HL-60/S4 treated with phorbol 12-myristate 13-acetate at 8.2 ng/mL for 4 days and 3 days (cell line): Measurements from ENCODE around the gene SMCO2.

ENCODE experiments used
- in situ Hi-C: fragments of 300-500 bp; cut with MboI; formaldehyde crosslinking; loops from 2 replicates; pipeline ENCODE4 v1.15.0; 2022; ENCODE audit warnings: low sequenced_read_pairs

SMCO2 gene

DNA sequence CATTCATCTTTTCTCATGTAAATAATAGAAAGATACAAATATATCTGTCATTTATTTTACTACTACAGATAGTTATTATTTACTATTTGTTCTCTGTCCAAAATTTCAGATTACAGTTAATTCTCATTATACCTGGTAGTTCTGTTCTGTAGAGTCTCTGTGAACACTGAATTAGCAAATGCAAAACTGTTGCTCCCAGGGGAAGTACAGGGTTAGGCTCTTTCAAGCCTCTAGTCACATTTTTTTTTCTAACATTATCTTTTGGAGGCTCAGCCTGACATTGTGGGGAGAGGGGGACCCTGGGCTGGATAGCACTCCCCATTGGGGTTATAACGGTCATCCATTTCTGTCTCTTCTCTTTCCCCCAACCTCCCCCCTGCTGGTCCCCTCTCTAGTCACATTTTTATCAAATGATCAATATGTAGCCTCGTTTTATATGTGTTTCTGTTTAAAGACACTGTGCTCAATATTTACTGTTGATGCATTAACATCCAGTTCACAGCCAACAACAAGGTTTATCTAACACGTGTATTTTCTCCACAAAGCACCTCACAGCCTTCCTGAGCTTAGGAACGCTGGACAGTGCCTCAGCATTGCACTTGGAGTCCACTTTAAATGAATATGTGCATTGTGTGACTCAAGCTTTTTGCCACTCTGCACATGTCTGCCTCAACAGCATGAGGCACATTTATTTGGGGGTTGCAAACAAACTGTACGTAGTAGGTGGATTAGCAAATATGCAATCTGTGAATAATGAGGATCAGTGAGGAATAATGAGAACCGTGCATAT lies 4.7 kb downstream of the SMCO2 start:
- in situ Hi-C loops, result no loop called here

DNA sequence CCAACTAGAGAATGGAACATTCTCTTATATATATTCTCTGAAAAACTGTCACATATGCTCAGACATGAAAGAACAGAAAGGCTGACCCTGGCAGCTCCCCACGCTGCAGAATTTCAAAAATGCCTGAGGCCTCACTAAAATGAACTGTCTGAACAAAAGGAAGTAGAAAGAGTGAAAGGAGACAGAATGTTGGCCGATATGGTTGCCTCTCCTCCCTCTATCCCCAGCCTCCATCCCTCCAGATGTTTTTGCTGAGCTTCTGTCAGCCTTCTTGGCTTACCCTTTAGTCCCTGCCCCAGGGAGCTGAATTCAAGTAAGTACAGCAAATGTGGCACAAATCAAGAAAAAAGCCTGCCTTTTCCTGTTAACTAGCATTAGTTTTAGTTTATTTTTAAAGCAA lies 6.9 kb downstream of the SMCO2 start:
- in situ Hi-C loops, result no loop called here

DNA sequence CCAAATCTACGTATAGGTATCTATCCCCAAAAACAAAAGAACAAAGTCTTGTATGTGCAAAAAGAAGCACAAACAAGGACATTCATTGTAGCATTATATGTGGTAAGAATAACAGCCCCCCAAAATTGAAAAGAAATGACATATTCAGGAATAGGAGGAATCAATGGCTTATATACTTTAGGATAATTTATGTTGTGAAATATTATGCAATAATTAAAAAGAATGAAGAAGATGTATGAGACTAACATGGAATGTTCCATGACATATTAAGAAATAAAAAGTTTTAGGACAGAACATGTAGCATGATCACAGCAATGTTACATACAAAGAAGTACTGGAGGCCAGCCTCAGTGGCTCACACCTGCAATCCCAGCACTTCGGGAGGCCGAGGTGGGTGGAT lies 9.1 kb downstream of the SMCO2 start:
- in situ Hi-C loops, result no loop called here

DNA sequence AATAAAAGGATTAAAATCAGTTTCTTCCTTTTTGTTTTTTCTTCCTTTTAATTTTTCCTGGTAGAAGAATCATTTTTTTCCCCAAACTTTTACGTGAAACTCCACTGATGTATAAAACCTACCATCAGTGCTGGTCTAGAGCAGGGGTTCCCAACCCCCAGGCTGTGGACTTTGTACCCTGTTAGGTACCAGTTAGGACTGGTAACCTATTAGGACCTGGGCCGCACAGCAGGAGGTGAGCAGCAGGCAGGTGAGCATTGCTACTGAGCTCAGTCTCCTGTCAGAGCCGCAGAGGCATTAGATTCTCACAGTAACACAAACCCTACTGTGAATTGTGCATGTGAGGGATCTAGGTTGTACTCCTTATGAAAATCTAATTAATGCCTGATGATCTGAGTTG lies 10.1 kb downstream of the SMCO2 start:
- in situ Hi-C loops, result no loop called here

GRCh38 chr12:27460471-27460978 lies 14.0 kb downstream of the SMCO2 start:
- in situ Hi-C loops, result no loop called here

- in situ Hi-C loops, result no loop called here
Observed at GRCh38 chr12:27462151-27462694, 15.7 kb downstream of the SMCO2 start.

DNA sequence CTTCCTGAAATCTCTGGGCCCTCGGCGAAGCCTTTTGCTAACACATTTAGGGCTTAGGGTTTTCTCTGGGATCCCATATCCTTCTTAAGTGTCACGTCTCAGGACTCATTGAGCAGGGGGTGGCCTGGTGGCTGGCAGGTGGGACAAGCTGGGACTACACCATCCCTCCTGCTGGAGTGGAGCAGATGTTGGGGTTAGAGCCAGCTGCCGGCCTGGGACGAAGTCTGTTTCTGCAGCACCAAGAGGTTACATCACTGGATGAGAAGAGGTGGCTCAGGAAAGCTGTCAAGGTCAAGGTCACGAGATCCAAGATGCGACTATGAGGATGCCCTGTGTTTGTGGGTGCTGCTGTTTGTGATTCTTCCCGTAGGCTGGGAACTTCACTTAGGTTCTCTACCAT lies 16.3 kb downstream of the SMCO2 start:
- in situ Hi-C loops, result no loop called here

GRCh38 chr12:27463511-27464219 lies 17.1 kb downstream of the SMCO2 start:
- in situ Hi-C loops, result no loop called here

- in situ Hi-C loops, result no loop called here
Observed at GRCh38 chr12:27464220-27464554, 17.7 kb downstream of the SMCO2 start.

- in situ Hi-C loops, result no loop called here
Observed at GRCh38 chr12:27467641-27468040, 21.1 kb downstream of the SMCO2 start.

- in situ Hi-C loops, result no loop called here
Observed at GRCh38 chr12:27468241-27468640, 21.7 kb downstream of the SMCO2 start.

DNA sequence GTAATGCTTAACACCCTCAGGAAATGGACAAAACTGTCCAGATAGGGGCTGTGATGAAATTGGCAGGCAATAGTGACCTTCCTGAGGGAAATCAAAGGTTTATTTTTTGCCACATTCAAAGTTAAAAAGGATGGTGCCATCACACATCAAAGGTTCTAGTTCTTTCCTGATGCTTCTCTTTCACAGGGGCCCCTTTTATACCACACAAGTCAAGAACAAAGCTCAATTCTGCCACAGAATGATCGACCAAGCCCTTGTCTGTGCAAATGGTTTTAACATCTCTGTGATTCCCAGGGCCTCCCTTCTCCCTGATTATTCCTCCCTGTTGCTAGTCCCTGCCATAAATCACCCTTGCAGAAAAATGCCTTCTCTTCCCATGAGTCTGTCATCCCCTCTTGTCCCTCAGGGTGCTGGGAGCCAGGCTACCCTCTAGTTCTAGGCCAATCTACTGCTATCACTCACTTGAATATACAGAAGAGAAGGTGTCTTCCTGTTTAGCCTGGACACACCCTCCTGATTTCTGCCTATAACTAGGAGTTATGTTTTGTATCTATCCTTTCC lies 22.7 kb downstream of the SMCO2 start:
- in situ Hi-C loops, result no loop called here

DNA sequence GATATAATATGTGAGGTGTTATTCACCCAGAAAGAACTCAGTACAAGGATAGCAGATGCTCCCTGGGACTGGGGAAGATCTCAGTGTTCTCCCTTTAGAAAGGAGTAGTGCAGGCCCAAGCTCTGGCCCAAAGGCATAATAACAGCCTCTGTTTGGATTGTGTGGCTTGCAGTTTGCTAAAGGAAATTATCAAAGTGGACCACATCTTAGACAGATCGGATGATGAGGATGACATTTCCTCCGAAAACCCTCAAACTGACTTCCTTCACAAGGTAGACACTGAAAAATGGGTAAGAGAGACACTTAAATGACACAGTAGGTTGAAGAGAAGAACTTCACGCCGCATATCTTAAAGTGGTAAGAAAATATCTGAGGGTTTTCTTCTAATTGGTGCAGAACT lies 26.1 kb downstream of the SMCO2 start:
- in situ Hi-C loops, result no loop called here

DNA sequence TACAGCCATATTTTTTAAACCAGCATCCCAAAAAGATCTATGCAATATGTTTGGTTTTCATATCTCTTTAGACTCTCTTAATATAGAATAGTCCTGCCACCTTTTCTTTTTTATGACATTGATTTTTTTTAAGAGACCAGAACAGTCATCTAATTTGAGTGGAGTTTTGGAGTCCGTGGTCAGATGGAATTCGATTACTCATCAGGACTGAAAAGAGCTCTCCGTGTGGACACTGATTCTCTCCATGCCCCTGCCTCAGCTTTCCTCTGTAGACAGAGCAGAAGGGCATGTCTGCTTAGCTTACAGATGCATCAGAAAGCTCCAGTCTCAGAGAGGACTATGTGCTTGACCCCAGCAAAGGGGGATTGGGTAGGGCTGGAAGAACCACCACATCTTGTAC lies 27.8 kb downstream of the SMCO2 start:
- in situ Hi-C loops, result no loop called here

GRCh38 chr12:27477049-27477448 lies 30.5 kb downstream of the SMCO2 start:
- in situ Hi-C loops, result no loop called here

GRCh38 chr12:27478949-27479348 lies 32.4 kb downstream of the SMCO2 start:
- in situ Hi-C loops, result no loop called here

DNA sequence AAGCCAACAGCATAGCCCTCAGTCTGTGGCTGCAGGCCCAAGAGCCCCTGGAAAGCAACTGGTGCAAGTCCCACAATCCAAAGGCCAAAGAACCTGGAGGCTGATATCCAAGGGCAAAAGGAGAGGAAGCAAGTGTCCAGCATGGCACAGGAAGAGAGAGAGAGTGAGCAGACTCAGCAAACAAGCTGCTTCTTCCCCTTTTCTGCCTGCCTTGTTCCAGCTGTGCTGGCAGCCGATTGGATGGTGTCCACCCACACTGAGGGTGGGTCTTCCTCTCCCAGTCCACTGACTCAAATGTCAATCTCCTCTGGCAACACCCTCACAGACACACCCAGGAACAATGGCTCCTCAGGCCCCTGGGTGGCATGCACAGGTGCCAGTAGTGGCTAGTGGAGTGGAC lies 33.5 kb downstream of the SMCO2 start:
- in situ Hi-C loops, result no loop called here

GRCh38 chr12:27486961-27487360 lies 40.4 kb downstream of the SMCO2 start:
- in situ Hi-C loops, result no loop called here

GRCh38 chr12:27488479-27488878 lies 41.9 kb downstream of the SMCO2 start:
- in situ Hi-C loops, result no loop called here

DNA sequence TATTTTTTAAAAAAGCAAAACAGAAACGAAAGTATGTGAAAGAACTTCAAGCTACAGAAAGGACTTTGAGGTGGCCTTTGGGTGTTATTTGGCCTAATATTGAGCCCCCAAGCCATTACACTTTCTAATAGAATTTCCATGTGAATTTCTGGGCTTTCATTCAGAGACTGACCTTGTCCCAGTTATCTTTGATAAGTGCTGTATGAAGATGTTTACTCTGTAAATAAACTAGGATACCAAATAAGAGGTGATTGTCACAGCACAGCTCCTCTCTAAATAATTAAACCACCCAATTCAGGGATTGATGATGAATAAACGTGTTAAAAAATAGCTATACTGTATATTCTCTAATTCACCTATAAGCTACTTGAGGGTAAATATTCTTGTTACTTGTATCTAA lies 44.7 kb downstream of the SMCO2 start:
- in situ Hi-C loops, result no loop called here

GRCh38 chr12:27493260-27493940 lies 46.9 kb downstream of the SMCO2 start:
- in situ Hi-C loops, result no loop called here
